Nasal cavity respiratory epithelium epithelial cell of viscerocranial mucosa (primary cell): Measurements from ENCODE around the gene BRI3. TPM values are rescaled to one million over a fixed set of nuclear protein-coding genes. Genes with fewer than 3 reads are reported as not detected.

ENCODE experiments used
- total RNA-seq: library from RNA; depleted of rRNA; stranded (reverse); fragments of >200 nt; gene quantifications from 2 replicates; pipeline ENCODE4 v1.2.3, GENCODE V29; 2014

BRI3 gene
- total RNA-seq = 65.6 and 76.5 TPM in 2 replicates

GRCh38 chr7:98280791-98281756 is at the start of gene BRI3:
BRI3 (plus strand) TSS chr7:98281686; CDS start chr7:98281796, 110 bp downstream.

GRCh38 chr7:98251601-98252424 is 29.7 kb upstream of the BRI3 start, which contains the start of gene TECPR1:
TECPR1 (minus strand) TSS chr7:98252232; CDS start chr7:98246146, 6,086 bp downstream.

Other genes starting within 250 kb of the BRI3 start
- gene LMTK2, start 174.8 kb upstream of the BRI3 start, total RNA-seq = 20.5 and 31.5 TPM in 2 replicates
- 0.93 and 9.9 TPM in 2 replicates for gene BHLHA15, start 70.2 kb upstream of the BRI3 start, total RNA-seq
- 13.0 and 25.9 TPM in 2 replicates for gene TECPR1, start 29.5 kb upstream of the BRI3 start, total RNA-seq
- 20.8 and 43.7 TPM in 2 replicates for gene BAIAP2L1, start 119.4 kb downstream of the BRI3 start, total RNA-seq